Urinary bladder (tissue), 4 donors: ENCODE data around the gene POU6F2. TPM values are rescaled to one million over a fixed set of nuclear protein-coding genes. Genes with fewer than 3 reads are reported as not detected.

Experiments used
- DNase-seq: peaks from one replicate; pipeline ENCODE4 v3.0.0-alpha.2; 2015; ENCODE audit errors: extremely low spot score
- H3K27ac ChIP-seq: one replicate; pipeline ENCODE4 v1.5.1; 2013; ENCODE audit warnings: low read depth, mild to moderate bottlenecking, moderate library complexity
- H3K36me3 ChIP-seq: one replicate; pipeline ENCODE4 v1.6.1; 2013; ENCODE audit warnings: mild to moderate bottlenecking, moderate library complexity; ENCODE audit not compliant: insufficient read depth
- H3K4me1 ChIP-seq: one replicate; pipeline ENCODE4 v1.6.1; 2013; ENCODE audit warnings: mild to moderate bottlenecking, moderate library complexity; ENCODE audit not compliant: insufficient read depth
- H3K4me3 ChIP-seq: one replicate; pipeline ENCODE4 v1.5.1; 2013; ENCODE audit warnings: low read depth, low read length
- WGBS: extraction: QIAGEN DNeasy Blood & Tissue Kit; methylation state at CpG from one replicate; pipeline ENCODE4 v1.1.7; 2013; 5-methylcytosine and 5-hydroxymethylcytosine counted together
- polyA plus RNA-seq: library from polyadenylated mRNA; stranded (reverse); fragments of 200-250 nt; gene quantifications from one replicate; pipeline ENCODE4 v1.2.3, GENCODE V29; 2013
- total RNA-seq: library from RNA; depleted of rRNA; stranded (reverse); fragments of >200 nt; gene quantifications from one replicate; pipeline ENCODE4 v1.2.3, GENCODE V29; 2014
- donor health status: healthy with polysubstance abuse.
- donor health status: healthy.

Gene POU6F2
- total and polyA plus RNA-seq, 2 donors: 2.1 to 5.0 TPM

- no peaks in the 10 kb centered on the region for H3K36me3 ChIP-seq
- H3K27ac ChIP-seq: no peak overlapping the region
- WGBS: 65% methylated on average over 4 of the region's 4 CpGs
- DNase-seq: no peak
- H3K4me1 ChIP-seq: no peaks in the 10 kb centered on the region
- H3K4me3 ChIP-seq: no peak overlapping the region
Measured at GRCh38 chr7:39461263-39461820, 483.6 kb downstream of the POU6F2 start.

- Histone ChIP-seq H3K36me3 (no peaks in the 10 kb centered on the region), H3K4me3 (no peak overlapping the region), H3K4me1 (no peaks in the 10 kb centered on the region), H3K27ac (no peak overlapping the region)
- no peak for DNase-seq
- 93% methylated on average over 3 of the region's 3 CpGs for WGBS
Measured at GRCh38 chr7:39463252-39463651, 485.5 kb downstream of the POU6F2 start.

DNA sequence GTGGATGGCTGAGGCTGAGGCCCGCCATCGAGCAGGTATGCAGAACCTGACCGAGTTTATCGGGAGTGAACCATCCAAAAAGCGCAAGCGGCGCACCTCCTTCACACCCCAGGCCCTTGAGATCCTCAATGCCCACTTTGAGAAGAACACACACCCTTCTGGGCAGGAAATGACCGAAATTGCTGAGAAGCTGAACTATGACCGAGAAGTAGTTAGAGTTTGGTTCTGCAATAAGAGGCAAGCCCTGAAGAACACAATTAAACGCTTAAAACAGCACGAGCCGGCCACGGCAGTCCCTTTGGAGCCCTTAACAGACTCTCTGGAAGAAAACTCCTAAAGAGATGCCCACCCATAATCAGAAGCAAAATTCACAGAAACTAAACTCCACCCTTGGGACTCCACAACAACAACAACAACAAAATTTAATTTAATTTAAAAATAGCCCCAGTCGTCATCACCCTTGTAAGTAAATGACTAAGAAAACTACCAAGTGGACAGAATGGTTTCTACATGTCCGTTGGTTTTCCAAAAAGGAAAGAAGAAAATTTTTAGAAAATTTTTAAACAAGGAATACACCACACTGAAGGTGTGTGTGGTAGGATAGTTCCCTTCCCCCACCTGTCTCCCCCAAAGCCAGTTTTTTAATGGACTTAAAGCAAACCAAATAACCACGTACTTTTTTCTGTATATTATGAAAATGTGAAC is 486.8 kb downstream of the POU6F2 start:
- Histone ChIP-seq H3K4me1 (no peaks in the 10 kb centered on the region), H3K4me3 (no peak overlapping the region), H3K27ac (no peak overlapping the region), H3K36me3 (no peaks in the 10 kb centered on the region)
- WGBS: 83% methylated on average over 16 of the region's 16 CpGs
- DNase-seq: no peak

DNA sequence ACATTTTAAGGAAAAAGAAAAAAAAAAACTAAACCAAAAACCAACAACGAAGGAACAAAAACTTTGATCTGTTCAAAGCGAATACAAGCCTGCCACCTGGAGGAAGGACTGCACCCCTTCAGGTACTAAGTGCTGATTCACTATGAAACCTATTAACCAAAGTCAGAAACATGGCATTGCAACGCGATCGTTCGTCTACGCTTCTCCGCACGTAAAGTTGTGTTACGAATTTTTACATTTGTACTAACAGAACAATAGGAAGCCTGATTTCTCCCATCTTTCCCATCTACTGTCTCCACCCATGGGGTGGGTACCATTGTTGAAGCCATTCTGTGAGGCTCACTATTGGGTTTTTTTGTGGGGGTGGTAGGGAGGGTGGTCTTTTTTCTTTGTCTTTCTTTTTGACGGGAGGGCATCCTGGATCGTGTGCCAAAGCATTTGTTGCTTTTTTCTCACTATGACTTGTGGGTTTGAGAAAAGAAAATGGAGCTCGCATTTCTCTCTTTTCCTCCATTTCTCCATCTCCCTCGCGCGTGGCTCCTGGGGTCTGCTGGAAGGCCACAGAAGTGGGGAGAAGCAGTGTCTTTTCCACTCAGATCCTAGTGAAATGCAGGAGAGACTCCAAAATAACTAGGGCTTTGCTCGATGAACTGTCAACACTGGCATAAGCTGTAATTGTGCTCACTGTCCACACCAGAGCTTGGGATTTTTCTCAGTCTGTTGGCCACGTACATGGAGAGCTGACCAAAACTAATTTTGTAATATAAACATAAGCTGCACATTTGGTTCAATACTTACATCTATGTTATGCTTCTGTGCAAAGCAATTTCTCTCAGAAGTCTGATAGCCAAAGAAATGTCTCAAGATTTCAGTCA is 487.6 kb downstream of the POU6F2 start:
- Histone ChIP-seq H3K4me3 (no peak overlapping the region), H3K36me3 (no peaks in the 10 kb centered on the region), H3K4me1 (no peaks in the 10 kb centered on the region), H3K27ac (no peak overlapping the region)
- 36% methylated on average over 18 of the region's 18 CpGs for WGBS
- DNase-seq: peak; percentile 40

- no peak overlapping the region for H3K27ac ChIP-seq
- no peaks in the 10 kb centered on the region for H3K36me3 ChIP-seq
- no peak overlapping the region for H3K4me3 ChIP-seq
- H3K4me1 ChIP-seq: no peaks in the 10 kb centered on the region
- no peak for DNase-seq
- 38% methylated on average over 2 of the region's 2 CpGs for WGBS
Measured at GRCh38 chr7:39468261-39468660, 490.6 kb downstream of the POU6F2 start.

- 56% methylated on average over 7 of the region's 7 CpGs for WGBS
- Histone ChIP-seq H3K4me3 (no peak overlapping the region), H3K36me3 (no peaks in the 10 kb centered on the region), H3K4me1 (no peaks in the 10 kb centered on the region), H3K27ac (no peak overlapping the region)
- no peak for DNase-seq
Measured at GRCh38 chr7:39468808-39469374, 491.2 kb downstream of the POU6F2 start.

DNA sequence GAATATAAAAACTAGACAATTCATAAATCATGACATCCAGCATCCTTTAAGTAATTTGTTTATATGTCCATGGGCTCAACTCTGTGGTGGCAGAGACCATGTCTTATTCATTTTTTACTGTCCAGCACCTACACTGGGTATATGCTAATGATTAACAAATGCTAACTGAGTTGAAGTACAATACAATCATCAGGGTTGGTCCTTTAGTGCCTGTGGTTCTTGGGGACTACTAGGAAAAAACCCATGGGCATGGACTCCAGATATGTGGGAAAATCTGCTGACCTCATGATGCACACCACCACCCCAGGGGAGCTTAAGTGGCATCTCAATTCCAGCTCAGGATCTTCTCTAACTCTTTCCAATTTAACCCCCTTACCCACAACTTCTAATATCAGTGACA is 503.2 kb downstream of the POU6F2 start:
- Histone ChIP-seq H3K4me3 (no peak overlapping the region), H3K36me3 (no peaks in the 10 kb centered on the region)
- no peak for DNase-seq

GRCh38 chr7:39488467-39489393 is 511.0 kb downstream of the POU6F2 start:
- no peak overlapping the region for H3K4me3 ChIP-seq
- no peaks in the 10 kb centered on the region for H3K4me1 ChIP-seq
- 64% methylated on average over 7 of the region's 7 CpGs for WGBS
- no peak for DNase-seq
- no peaks in the 10 kb centered on the region for H3K36me3 ChIP-seq
- no peak overlapping the region for H3K27ac ChIP-seq

More for the DNA sequence above, 503.2 kb downstream of the POU6F2 start:
- H3K4me1 ChIP-seq: no peaks in the 10 kb centered on the region
- no peak overlapping the region for H3K27ac ChIP-seq

- no peaks in the 10 kb centered on the region for H3K4me1 ChIP-seq
- 96% methylated on average over 2 of the region's 2 CpGs for WGBS
- H3K27ac ChIP-seq: no peak overlapping the region
- no peaks in the 10 kb centered on the region for H3K36me3 ChIP-seq
- H3K4me3 ChIP-seq: no peak overlapping the region
- DNase-seq: no peak
Measured at GRCh38 chr7:39490296-39490695, 512.6 kb downstream of the POU6F2 start.

GRCh38 chr7:39493934-39494333 is 516.2 kb downstream of the POU6F2 start:
- Histone ChIP-seq H3K36me3 (no peaks in the 10 kb centered on the region), H3K4me1 (no peaks in the 10 kb centered on the region), H3K4me3 (no peak overlapping the region), H3K27ac (no peak overlapping the region)
- WGBS: 57% methylated on average over 1 of the region's 1 CpG
- no peak for DNase-seq

DNA sequence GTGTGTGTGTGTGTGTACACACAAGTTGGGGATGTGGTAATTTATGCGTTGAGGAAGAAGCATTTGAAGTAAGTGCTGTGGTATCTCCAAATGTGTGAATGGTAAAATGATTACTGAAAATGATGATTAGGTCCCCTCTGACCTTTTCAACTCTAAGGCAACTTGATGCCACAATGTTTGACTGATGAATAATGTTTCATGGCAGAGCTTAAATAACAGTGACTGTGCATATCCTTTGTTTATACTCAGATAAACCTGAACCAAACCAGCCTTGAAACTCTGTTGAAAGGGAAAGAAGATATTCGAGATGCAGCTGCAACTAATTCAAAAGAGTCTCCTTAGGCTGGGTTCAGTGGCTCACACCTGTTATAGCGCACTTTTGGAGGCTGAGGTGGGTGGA is 523.6 kb downstream of the POU6F2 start:
- Histone ChIP-seq H3K36me3 (no peaks in the 10 kb centered on the region), H3K27ac (no peak overlapping the region), H3K4me1 (no peaks in the 10 kb centered on the region), H3K4me3 (no peak overlapping the region)
- 51% methylated on average over 3 of the region's 3 CpGs for WGBS
- no peak for DNase-seq

- no peaks in the 10 kb centered on the region for H3K36me3 ChIP-seq
- 55% methylated on average over 3 of the region's 3 CpGs for WGBS
- no peak for DNase-seq
- H3K27ac ChIP-seq: no peak overlapping the region
- H3K4me3 ChIP-seq: no peak overlapping the region
- H3K4me1 ChIP-seq: no peaks in the 10 kb centered on the region
Measured at GRCh38 chr7:39504963-39505362, 527.3 kb downstream of the POU6F2 start.
